Measurements from ENCODE around the gene PGAP3. TPM values are rescaled to one million over a fixed set of nuclear protein-coding genes. Genes with fewer than 3 reads are reported as not detected.
A peak's percentile ranks its signal among the peaks of the same experiment; 100 is the strongest.

PGAP3 gene
- total RNA-seq, 1 experiment from 2014 or later, result 20.2 TPM

GRCh38 chr17:39643271-39643670, 44.6 kb downstream of the PGAP3 start:
- H3K79me2 ChIP-seq (ENCODE audit: low read length), result peaks cover 84% of the 10 kb centered on the region
- peaks cover 36% of the 10 kb centered on the region for H4K20me1 ChIP-seq (ENCODE audit: insufficient read depth, low read depth, low read length)
- H3K9me2 ChIP-seq (replicated peaks; ENCODE audit: insufficient read depth, low read length), result no peaks in the 10 kb centered on the region
- H3K4me3 ChIP-seq (ENCODE audit: low read length), result no peak overlapping the region
- H3K4me2 ChIP-seq (ENCODE audit: low read depth, low read length, poor library complexity, severe bottlenecking), result no peak overlapping the region
- H3K9me3 ChIP-seq (ENCODE audit: low read length), result no peaks in the 10 kb centered on the region
- H3K36me3 ChIP-seq (ENCODE audit: insufficient read depth, low read length), result no peaks in the 10 kb centered on the region
- H3K27me3 ChIP-seq (ENCODE audit: low read length), result no peaks in the 10 kb centered on the region
- no peak for DNase-seq
- peaks cover 9% of the 10 kb centered on the region for H3K4me1 ChIP-seq (ENCODE audit: low read length)
- no peak overlapping the region for H3K27ac ChIP-seq (ENCODE audit: low read length)
- H2AFZ ChIP-seq (ENCODE audit: low read length), result no peak overlapping the region
- H3K9ac ChIP-seq (ENCODE audit: low read length), result no peak overlapping the region

- H4K20me1 ChIP-seq (ENCODE audit: insufficient read depth, low read depth, low read length), result peaks cover 36% of the 10 kb centered on the region
- H2AFZ ChIP-seq (ENCODE audit: low read length), result no peak overlapping the region
- peaks cover 92% of the 10 kb centered on the region for H3K79me2 ChIP-seq (ENCODE audit: low read length)
- no peaks in the 10 kb centered on the region for H3K36me3 ChIP-seq (ENCODE audit: insufficient read depth, low read length)
- H3K9ac ChIP-seq (ENCODE audit: low read length), result no peak overlapping the region
- H3K4me1 ChIP-seq (ENCODE audit: low read length), result peaks cover 15% of the 10 kb centered on the region
- DNase-seq, result no peak
- H3K27me3 ChIP-seq (ENCODE audit: low read length), result no peaks in the 10 kb centered on the region
- no peak overlapping the region for H3K4me3 ChIP-seq (ENCODE audit: low read length)
- H3K27ac ChIP-seq (ENCODE audit: low read length), result no peak overlapping the region
- no peak overlapping the region for H3K4me2 ChIP-seq (ENCODE audit: low read depth, low read length, poor library complexity, severe bottlenecking)
- no peaks in the 10 kb centered on the region for H3K9me3 ChIP-seq (ENCODE audit: low read length)
- H3K9me2 ChIP-seq (replicated peaks; ENCODE audit: insufficient read depth, low read length), result no peaks in the 10 kb centered on the region
Observed at GRCh38 chr17:39642291-39643074, 45.4 kb downstream of the PGAP3 start.

GRCh38 chr17:39641883-39642282, 46.0 kb downstream of the PGAP3 start:
- no peaks in the 10 kb centered on the region for H3K27me3 ChIP-seq (ENCODE audit: low read length)
- peaks cover 15% of the 10 kb centered on the region for H3K4me1 ChIP-seq (ENCODE audit: low read length)
- H3K4me2 ChIP-seq (ENCODE audit: low read depth, low read length, poor library complexity, severe bottlenecking), result no peak overlapping the region
- no peak overlapping the region for H3K4me3 ChIP-seq (ENCODE audit: low read length)
- peaks cover 96% of the 10 kb centered on the region for H3K79me2 ChIP-seq (ENCODE audit: low read length)
- H3K9ac ChIP-seq (ENCODE audit: low read length), result no peak overlapping the region
- no peaks in the 10 kb centered on the region for H3K9me2 ChIP-seq (replicated peaks; ENCODE audit: insufficient read depth, low read length)
- no peaks in the 10 kb centered on the region for H3K36me3 ChIP-seq (ENCODE audit: insufficient read depth, low read length)
- DNase-seq, result no peak
- H3K9me3 ChIP-seq (ENCODE audit: low read length), result no peaks in the 10 kb centered on the region
- peaks cover 36% of the 10 kb centered on the region for H4K20me1 ChIP-seq (ENCODE audit: insufficient read depth, low read depth, low read length)
- H3K27ac ChIP-seq (ENCODE audit: low read length), result no peak overlapping the region
- no peak overlapping the region for H2AFZ ChIP-seq (ENCODE audit: low read length)

- H3K9me3 ChIP-seq (ENCODE audit: low read length), result no peaks in the 10 kb centered on the region
- H3K4me1 ChIP-seq (ENCODE audit: low read length), result peaks cover 23% of the 10 kb centered on the region
- H3K79me2 ChIP-seq (ENCODE audit: low read length), result peaks cover 89% of the 10 kb centered on the region
- H3K9ac ChIP-seq (ENCODE audit: low read length), result no peak overlapping the region
- no peaks in the 10 kb centered on the region for H3K27me3 ChIP-seq (ENCODE audit: low read length)
- H2AFZ ChIP-seq (ENCODE audit: low read length), result no peak overlapping the region
- H3K9me2 ChIP-seq (replicated peaks; ENCODE audit: insufficient read depth, low read length), result no peaks in the 10 kb centered on the region
- no peak for DNase-seq
- H3K36me3 ChIP-seq (ENCODE audit: insufficient read depth, low read length), result no peaks in the 10 kb centered on the region
- no peak overlapping the region for H3K27ac ChIP-seq (ENCODE audit: low read length)
- peaks cover 33% of the 10 kb centered on the region for H4K20me1 ChIP-seq (ENCODE audit: insufficient read depth, low read depth, low read length)
- no peak overlapping the region for H3K4me3 ChIP-seq (ENCODE audit: low read length)
- H3K4me2 ChIP-seq (ENCODE audit: low read depth, low read length, poor library complexity, severe bottlenecking), result no peak overlapping the region
Observed at GRCh38 chr17:39641097-39641496, 46.8 kb downstream of the PGAP3 start.

GRCh38 chr17:39640591-39641031, 47.2 kb downstream of the PGAP3 start:
- DNase-seq, result no peak
- H2AFZ ChIP-seq (ENCODE audit: low read length), result no peak overlapping the region
- no peaks in the 10 kb centered on the region for H3K9me3 ChIP-seq (ENCODE audit: low read length)
- peaks cover 32% of the 10 kb centered on the region for H4K20me1 ChIP-seq (ENCODE audit: insufficient read depth, low read depth, low read length)
- no peak overlapping the region for H3K4me3 ChIP-seq (ENCODE audit: low read length)
- no peaks in the 10 kb centered on the region for H3K27me3 ChIP-seq (ENCODE audit: low read length)
- H3K27ac ChIP-seq (ENCODE audit: low read length), result no peak overlapping the region
- no peaks in the 10 kb centered on the region for H3K9me2 ChIP-seq (replicated peaks; ENCODE audit: insufficient read depth, low read length)
- peaks cover 27% of the 10 kb centered on the region for H3K4me1 ChIP-seq (ENCODE audit: low read length)
- H3K4me2 ChIP-seq (ENCODE audit: low read depth, low read length, poor library complexity, severe bottlenecking), result no peak overlapping the region
- H3K36me3 ChIP-seq (ENCODE audit: insufficient read depth, low read length), result no peaks in the 10 kb centered on the region
- H3K9ac ChIP-seq (ENCODE audit: low read length), result no peak overlapping the region
- H3K79me2 ChIP-seq (ENCODE audit: low read length), result peaks cover 85% of the 10 kb centered on the region

- no peak for DNase-seq
- Histone ChIP-seq H4K20me1 (ENCODE audit: insufficient read depth, low read depth, low read length) (peaks cover 28% of the 10 kb centered on the region), H3K4me3 (ENCODE audit: low read length) (no peak overlapping the region), H3K4me1 (ENCODE audit: low read length) (peaks cover 30% of the 10 kb centered on the region), H3K4me2 (ENCODE audit: low read depth, low read length, poor library complexity, severe bottlenecking) (no peak overlapping the region), H3K9me2 (replicated peaks; ENCODE audit: insufficient read depth, low read length) (no peaks in the 10 kb centered on the region), H3K27ac (ENCODE audit: low read length) (no peak overlapping the region), H3K79me2 (ENCODE audit: low read length) (peaks cover 77% of the 10 kb centered on the region), H3K36me3 (ENCODE audit: insufficient read depth, low read length) (no peaks in the 10 kb centered on the region), H3K9ac (ENCODE audit: low read length) (no peak overlapping the region), H3K9me3 (ENCODE audit: low read length) (no peaks in the 10 kb centered on the region), H3K27me3 (ENCODE audit: low read length) (no peaks in the 10 kb centered on the region), H2AFZ (ENCODE audit: low read length) (no peak overlapping the region)
Observed at GRCh38 chr17:39639566-39640458, 48.0 kb downstream of the PGAP3 start.

- peaks cover 30% of the 10 kb centered on the region for H3K4me1 ChIP-seq (ENCODE audit: low read length)
- no peaks in the 10 kb centered on the region for H3K36me3 ChIP-seq (ENCODE audit: insufficient read depth, low read length)
- no peaks in the 10 kb centered on the region for H3K27me3 ChIP-seq (ENCODE audit: low read length)
- DNase-seq, result no peak
- H3K27ac ChIP-seq (ENCODE audit: low read length), result no peak overlapping the region
- no peaks in the 10 kb centered on the region for H3K9me3 ChIP-seq (ENCODE audit: low read length)
- H3K9ac ChIP-seq (ENCODE audit: low read length), result peak overlapping the region; percentile 87; the same call in 1 of the 2 replicates
- H3K79me2 ChIP-seq (ENCODE audit: low read length), result peaks cover 69% of the 10 kb centered on the region
- H3K4me2 ChIP-seq (ENCODE audit: low read depth, low read length, poor library complexity, severe bottlenecking), result peak overlapping the region; percentile 97
- H4K20me1 ChIP-seq (ENCODE audit: insufficient read depth, low read depth, low read length), result peaks cover 26% of the 10 kb centered on the region
- H3K4me3 ChIP-seq (ENCODE audit: low read length), result peak overlapping the region; percentile 93; the same call in 1 of the 2 replicates
- no peak overlapping the region for H2AFZ ChIP-seq (ENCODE audit: low read length)
- no peaks in the 10 kb centered on the region for H3K9me2 ChIP-seq (replicated peaks; ENCODE audit: insufficient read depth, low read length)
Observed at GRCh38 chr17:39639043-39639442, 48.8 kb downstream of the PGAP3 start.

- DNase-seq, result no peak
- no peaks in the 10 kb centered on the region for H3K9me3 ChIP-seq (ENCODE audit: low read length)
- H3K4me3 ChIP-seq (ENCODE audit: low read length), result peak overlapping the region; percentile 93
- H3K4me1 ChIP-seq (ENCODE audit: low read length), result peaks cover 30% of the 10 kb centered on the region
- H3K27me3 ChIP-seq (ENCODE audit: low read length), result no peaks in the 10 kb centered on the region
- peak overlapping the region; percentile 97 for H3K4me2 ChIP-seq (ENCODE audit: low read depth, low read length, poor library complexity, severe bottlenecking)
- H2AFZ ChIP-seq (ENCODE audit: low read length), result no peak overlapping the region
- H3K9me2 ChIP-seq (replicated peaks; ENCODE audit: insufficient read depth, low read length), result no peaks in the 10 kb centered on the region
- H3K9ac ChIP-seq (ENCODE audit: low read length), result peak overlapping the region; percentile 87
- peaks cover 19% of the 10 kb centered on the region for H4K20me1 ChIP-seq (ENCODE audit: insufficient read depth, low read depth, low read length)
- H3K79me2 ChIP-seq (ENCODE audit: low read length), result peaks cover 62% of the 10 kb centered on the region
- peak overlapping the region; percentile 23; the same call in 1 of the 2 replicates for H3K27ac ChIP-seq (ENCODE audit: low read length)
- no peaks in the 10 kb centered on the region for H3K36me3 ChIP-seq (ENCODE audit: insufficient read depth, low read length)
Observed at GRCh38 chr17:39638317-39638716, 49.5 kb downstream of the PGAP3 start.
